Loucy (cell line): ENCODE data around the gene LPP.

Experiments used
- EZH2phosphoT487 ChIP-seq: fragments of 200-600 bp; IDR thresholded peaks from 2 replicates; pipeline ENCODE4 v1.6.1; 2018; ENCODE audit warnings: antibody characterized with exemption, mild to moderate bottlenecking, moderate library complexity, borderline replicate concordance
- TF ChIP-seq, protein P1 (sequence below): fragments of 200-600 bp; sonication (generic); conservative IDR thresholded peaks from 2 replicates; pipeline ENCODE4 v1.5.1; 2014; ENCODE audit warnings: mild to moderate bottlenecking, antibody characterized with exemption, low read length

DNA sequence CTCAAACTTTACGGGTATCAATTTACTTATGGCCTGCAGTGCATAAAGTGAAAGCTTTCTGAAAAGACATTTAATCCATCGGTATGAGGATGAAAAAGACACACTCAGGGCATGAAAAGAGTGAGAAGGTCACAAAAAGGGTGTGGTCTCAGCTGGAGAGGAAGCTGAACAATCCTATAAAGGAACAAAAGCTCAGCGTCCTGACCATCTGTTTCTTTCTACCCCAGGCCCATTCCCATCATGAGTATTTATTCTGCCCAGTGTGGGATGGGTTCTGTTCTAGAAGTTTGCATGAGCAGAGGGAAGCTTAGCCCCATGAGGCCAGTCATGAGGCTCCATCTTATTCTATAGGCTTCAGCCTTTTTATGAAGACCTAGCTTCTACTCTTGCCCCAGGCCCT lies 144.6 kb downstream of the LPP start:
- TF ChIP-seq, protein P1, sequence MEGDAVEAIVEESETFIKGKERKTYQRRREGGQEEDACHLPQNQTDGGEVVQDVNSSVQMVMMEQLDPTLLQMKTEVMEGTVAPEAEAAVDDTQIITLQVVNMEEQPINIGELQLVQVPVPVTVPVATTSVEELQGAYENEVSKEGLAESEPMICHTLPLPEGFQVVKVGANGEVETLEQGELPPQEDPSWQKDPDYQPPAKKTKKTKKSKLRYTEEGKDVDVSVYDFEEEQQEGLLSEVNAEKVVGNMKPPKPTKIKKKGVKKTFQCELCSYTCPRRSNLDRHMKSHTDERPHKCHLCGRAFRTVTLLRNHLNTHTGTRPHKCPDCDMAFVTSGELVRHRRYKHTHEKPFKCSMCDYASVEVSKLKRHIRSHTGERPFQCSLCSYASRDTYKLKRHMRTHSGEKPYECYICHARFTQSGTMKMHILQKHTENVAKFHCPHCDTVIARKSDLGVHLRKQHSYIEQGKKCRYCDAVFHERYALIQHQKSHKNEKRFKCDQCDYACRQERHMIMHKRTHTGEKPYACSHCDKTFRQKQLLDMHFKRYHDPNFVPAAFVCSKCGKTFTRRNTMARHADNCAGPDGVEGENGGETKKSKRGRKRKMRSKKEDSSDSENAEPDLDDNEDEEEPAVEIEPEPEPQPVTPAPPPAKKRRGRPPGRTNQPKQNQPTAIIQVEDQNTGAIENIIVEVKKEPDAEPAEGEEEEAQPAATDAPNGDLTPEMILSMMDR: no peak
- TF ChIP-seq EZH2phosphoT487: no peak
